Rectal smooth muscle tissue (tissue), 1 donor: ENCODE data around the gene MIDN.

Source experiments
- H3K27ac ChIP-seq: one replicate; pipeline ENCODE4 v1.7.0; 2013; ENCODE audit warnings: low read depth, low read length, inconsistent platforms
- H3K27me3 ChIP-seq: one replicate; pipeline ENCODE4 v1.7.0; 2013; ENCODE audit warnings: low read length; ENCODE audit not compliant: control insufficient read depth, insufficient read depth
- H3K36me3 ChIP-seq: one replicate; pipeline ENCODE4 v1.7.0; 2013; ENCODE audit warnings: low read length; ENCODE audit not compliant: control insufficient read depth, insufficient read depth
- H3K4me1 ChIP-seq: one replicate; pipeline ENCODE4 v1.7.0; 2013; ENCODE audit warnings: low read length; ENCODE audit not compliant: control insufficient read depth, insufficient read depth
- H3K4me3 ChIP-seq: one replicate; pipeline ENCODE4 v1.7.0; 2013; ENCODE audit warnings: low read length
- H3K9ac ChIP-seq: one replicate; pipeline ENCODE4 v1.7.0; 2013; ENCODE audit warnings: low read length

Gene MIDN

GRCh38 chr19:1278713-1279660 lies 30.6 kb downstream of the MIDN start:
- Histone ChIP-seq H3K4me3 (no peak overlapping the region), H3K4me1 (peaks cover 17% of the 10 kb centered on the region), H3K27ac (no peak overlapping the region), H3K27me3 (peaks cover 8% of the 10 kb centered on the region), H3K9ac (no peak overlapping the region), H3K36me3 (peaks cover 11% of the 10 kb centered on the region)

DNA sequence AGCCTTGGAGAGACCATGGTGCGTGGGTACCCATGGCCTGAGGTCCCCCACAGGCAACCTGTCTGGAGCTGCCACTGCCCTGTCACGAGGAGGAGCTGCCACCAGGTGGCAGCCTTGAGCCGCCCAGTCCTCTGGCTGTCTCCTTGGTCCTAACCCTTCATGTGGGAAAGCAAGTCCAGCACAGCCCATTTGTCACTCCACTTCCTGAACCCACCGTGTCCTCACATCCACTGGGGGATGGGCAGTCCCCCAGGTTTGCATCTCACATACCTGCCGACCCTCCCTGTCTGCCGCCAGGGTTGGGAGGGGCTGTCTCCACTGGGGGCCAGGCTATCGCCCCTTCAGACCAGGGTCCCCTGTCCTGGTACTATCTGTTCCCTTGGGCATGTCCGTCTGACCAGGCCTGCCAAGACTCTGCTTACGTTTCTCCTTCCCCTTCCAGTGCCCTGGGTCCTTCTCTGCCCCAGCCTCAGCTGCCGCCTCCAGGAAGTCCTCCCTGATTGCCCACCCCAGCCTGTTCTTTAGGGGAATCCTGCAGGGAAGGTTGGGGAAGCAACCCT lies 31.5 kb downstream of the MIDN start:
- Histone ChIP-seq H3K27ac (no peak overlapping the region), H3K4me3 (no peak overlapping the region), H3K9ac (no peak overlapping the region), H3K36me3 (peaks cover 5% of the 10 kb centered on the region), H3K4me1 (peaks cover 8% of the 10 kb centered on the region), H3K27me3 (peaks cover 13% of the 10 kb centered on the region)

GRCh38 chr19:1280636-1281568 lies 32.5 kb downstream of the MIDN start:
- Histone ChIP-seq H3K27me3 (peaks cover 18% of the 10 kb centered on the region), H3K27ac (no peak overlapping the region), H3K9ac (no peak overlapping the region), H3K36me3 (peaks cover 5% of the 10 kb centered on the region), H3K4me1 (peaks cover 6% of the 10 kb centered on the region), H3K4me3 (no peak overlapping the region)

- Histone ChIP-seq H3K27ac (no peak overlapping the region), H3K27me3 (peaks cover 22% of the 10 kb centered on the region), H3K36me3 (peaks cover 5% of the 10 kb centered on the region), H3K4me1 (no peaks in the 10 kb centered on the region), H3K4me3 (no peak overlapping the region), H3K9ac (no peak overlapping the region)
Observed at GRCh38 chr19:1281569-1282287, 33.3 kb downstream of the MIDN start.

- Histone ChIP-seq H3K27ac (no peak overlapping the region), H3K4me1 (no peaks in the 10 kb centered on the region), H3K27me3 (peaks cover 24% of the 10 kb centered on the region), H3K36me3 (peaks cover 5% of the 10 kb centered on the region), H3K9ac (no peak overlapping the region), H3K4me3 (peak overlapping the region; percentile 27)
Observed at GRCh38 chr19:1282588-1283206, 34.3 kb downstream of the MIDN start.

DNA sequence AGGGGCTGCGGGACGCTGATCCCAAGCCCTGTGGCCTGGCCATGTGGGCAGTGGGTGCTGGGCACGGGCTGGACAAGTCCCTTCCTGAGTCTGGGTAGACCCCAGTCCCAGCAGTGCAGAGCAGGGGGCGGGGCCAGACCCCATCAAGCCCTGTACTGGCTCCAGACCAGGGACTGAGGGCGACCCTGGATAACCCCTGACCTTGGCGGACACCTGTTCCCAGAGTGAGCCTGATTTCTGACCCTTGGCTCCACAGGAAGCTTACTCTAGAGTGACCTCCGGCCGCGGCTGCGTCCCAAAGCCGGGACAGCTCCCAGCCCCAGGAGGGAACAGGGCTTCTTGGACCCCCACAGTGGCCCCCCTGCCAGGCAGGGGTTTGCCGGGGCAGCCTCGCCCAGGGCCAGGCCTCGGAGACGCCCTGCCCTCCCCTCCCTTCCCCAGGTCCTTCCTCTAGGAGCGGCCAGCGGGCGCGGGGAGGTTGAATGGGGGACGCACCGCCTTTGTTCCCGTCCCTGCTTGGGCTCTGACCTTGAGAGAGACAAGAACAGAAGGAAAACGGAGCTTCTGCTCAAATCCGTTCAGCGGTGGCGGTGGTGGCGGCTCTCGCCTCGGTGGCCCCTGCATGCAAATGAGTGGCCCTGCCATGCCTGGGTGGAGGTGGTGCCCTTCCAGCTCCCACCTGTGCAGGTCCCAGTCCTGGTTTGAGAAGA lies 35.0 kb downstream of the MIDN start:
- Histone ChIP-seq H3K9ac (no peak overlapping the region), H3K27me3 (peaks cover 31% of the 10 kb centered on the region), H3K27ac (no peak overlapping the region), H3K36me3 (peaks cover 5% of the 10 kb centered on the region), H3K4me1 (no peaks in the 10 kb centered on the region), H3K4me3 (peak overlapping the region; percentile 36)

DNA sequence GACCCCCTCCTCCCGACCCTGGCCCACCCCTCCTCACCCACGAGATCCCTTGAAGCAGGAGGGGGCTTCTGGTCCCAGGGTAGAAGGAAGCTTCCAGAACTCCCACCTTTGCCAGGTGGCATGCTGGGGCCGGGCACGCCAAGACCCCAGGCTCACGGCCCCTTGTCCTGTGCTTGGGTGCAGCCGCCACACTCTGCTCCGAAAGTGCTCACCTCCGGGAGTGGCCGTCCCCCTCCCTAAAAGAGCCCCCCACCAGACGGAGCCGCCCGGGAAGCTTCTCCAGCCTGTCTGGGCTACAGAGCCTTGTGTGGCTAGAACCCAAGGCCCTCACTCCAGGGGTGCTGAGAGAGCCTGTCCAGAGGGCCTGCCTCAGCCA lies 35.5 kb downstream of the MIDN start:
- H3K9ac ChIP-seq = no peak overlapping the region
- H3K4me3 ChIP-seq = peak overlapping the region; percentile 36
- peaks cover 32% of the 10 kb centered on the region for H3K27me3 ChIP-seq
- H3K27ac ChIP-seq = no peak overlapping the region
- no peaks in the 10 kb centered on the region for H3K4me1 ChIP-seq
- peaks cover 3% of the 10 kb centered on the region for H3K36me3 ChIP-seq

DNA sequence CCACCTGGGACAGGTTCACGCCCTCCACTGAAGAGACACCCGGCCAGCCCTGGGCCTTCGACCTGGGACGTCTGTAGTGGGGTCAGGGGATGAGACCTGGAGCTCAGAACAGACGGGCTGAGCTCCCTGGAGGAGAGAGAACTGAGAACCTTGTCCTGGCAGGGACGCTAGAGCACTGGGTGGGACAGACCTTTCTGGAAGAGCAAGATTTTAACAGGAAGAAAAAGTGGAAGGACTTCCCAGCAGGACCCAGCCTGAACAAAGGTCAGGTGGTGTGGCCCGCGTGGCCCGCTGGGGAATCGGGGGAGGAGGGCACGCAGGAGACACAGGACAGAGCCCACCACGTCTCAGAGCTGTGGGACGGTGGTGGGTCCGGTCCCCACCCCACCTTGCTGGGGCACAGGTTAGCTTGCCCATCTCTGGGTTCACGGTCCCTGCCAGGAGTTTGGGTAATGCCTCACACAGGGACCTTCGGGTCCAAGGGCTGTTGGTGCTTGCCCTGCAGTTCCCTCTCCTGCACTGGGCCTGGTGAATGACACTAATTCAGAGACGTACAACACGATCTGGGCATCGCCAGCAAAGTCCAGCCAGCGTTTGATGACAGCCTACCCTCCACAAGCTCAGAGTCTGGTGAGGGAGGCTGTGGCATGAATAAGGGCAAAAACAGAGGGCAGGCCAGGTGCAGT lies 36.1 kb downstream of the MIDN start:
- Histone ChIP-seq H3K27me3 (peaks cover 32% of the 10 kb centered on the region), H3K4me1 (no peaks in the 10 kb centered on the region)

GRCh38 chr19:1284979-1285736 lies 36.8 kb downstream of the MIDN start:
- H3K27me3 ChIP-seq = peaks cover 32% of the 10 kb centered on the region
- no peak overlapping the region for H3K4me3 ChIP-seq
- no peaks in the 10 kb centered on the region for H3K36me3 ChIP-seq
- H3K4me1 ChIP-seq = no peaks in the 10 kb centered on the region
- no peak overlapping the region for H3K27ac ChIP-seq
- no peak overlapping the region for H3K9ac ChIP-seq

More for the DNA sequence above, 36.1 kb downstream of the MIDN start:
- H3K4me3 ChIP-seq = no peak overlapping the region
- no peak overlapping the region for H3K9ac ChIP-seq
- H3K27ac ChIP-seq = no peak overlapping the region
- no peaks in the 10 kb centered on the region for H3K36me3 ChIP-seq

GRCh38 chr19:1285737-1286360 lies 37.5 kb downstream of the MIDN start, which contains the start of gene EFNA2:
EFNA2 (plus strand) TSS chr19:1285873; CDS start chr19:1286169, 296 bp downstream.
- peak within 1 kb of the TSS; percentile 27 for H3K4me3 ChIP-seq
- H3K36me3 ChIP-seq = no peaks in the 10 kb centered on the region
- H3K27me3 ChIP-seq = peaks cover 34% of the 10 kb centered on the region
- no peak within 1 kb of the TSS for H3K9ac ChIP-seq
- no peak within 1 kb of the TSS for H3K27ac ChIP-seq
- H3K4me1 ChIP-seq = no peaks in the 10 kb centered on the region
